GM12874 (cell line): ENCODE results near the gene XRCC1.

Source experiments
- CTCF ChIP-seq: IDR thresholded peaks from 2 replicates; pipeline ENCODE4 v1.5.1; 2011; ENCODE audit warnings: low read depth, mild to moderate bottlenecking, control low read depth, low read length, moderate library complexity; ENCODE audit not compliant: insufficient read depth

Gene XRCC1

GRCh38 chr19:43609872-43610271 lies 34.5 kb upstream of the XRCC1 start:
- no peak for TF ChIP-seq CTCF

DNA sequence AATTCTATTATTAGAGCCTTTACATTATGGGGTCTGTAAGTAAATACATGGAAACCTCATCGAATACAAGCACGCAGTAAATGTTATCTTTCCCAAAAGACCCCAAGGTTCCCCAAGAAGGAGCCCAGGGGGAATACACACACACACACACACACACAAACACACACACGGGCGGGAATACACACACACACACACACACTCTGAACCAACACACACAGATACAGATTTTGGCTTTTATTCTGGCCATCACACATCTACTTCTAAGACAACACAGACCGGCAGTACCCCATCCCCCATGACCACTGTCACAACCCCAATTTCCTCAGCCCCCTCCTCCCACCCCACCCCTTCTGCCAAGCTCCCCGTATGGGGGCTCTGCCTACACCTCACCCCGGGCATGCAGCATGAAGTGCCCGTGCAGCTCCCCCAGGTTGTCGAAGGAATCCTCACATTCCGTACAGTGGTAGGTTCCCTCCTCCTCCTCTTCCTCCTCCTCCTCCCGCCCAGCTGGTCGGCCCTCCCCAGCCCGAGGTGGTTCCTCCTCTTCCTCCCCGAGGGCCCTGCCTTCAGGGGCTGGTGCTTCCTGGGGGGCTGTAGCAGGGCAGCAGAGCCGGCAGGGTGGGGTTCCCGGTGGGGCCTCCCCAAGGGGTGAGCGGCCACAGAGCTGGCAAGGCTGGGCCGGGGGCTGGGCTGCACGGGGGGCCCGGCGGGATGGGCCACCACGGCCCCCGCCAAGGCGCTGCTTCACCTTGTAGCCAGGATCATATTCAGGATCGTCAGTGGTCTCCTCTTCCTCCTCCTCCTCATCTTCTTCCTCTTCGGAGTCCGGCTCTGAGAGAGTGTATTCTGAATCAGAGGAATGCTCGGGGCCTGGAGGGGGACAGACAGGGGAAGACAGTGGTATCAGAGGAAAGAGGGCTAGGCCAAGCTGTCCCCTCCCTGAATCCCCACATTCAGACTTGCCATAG lies 32.2 kb upstream of the XRCC1 start:
- TF ChIP-seq CTCF, result no peak

DNA sequence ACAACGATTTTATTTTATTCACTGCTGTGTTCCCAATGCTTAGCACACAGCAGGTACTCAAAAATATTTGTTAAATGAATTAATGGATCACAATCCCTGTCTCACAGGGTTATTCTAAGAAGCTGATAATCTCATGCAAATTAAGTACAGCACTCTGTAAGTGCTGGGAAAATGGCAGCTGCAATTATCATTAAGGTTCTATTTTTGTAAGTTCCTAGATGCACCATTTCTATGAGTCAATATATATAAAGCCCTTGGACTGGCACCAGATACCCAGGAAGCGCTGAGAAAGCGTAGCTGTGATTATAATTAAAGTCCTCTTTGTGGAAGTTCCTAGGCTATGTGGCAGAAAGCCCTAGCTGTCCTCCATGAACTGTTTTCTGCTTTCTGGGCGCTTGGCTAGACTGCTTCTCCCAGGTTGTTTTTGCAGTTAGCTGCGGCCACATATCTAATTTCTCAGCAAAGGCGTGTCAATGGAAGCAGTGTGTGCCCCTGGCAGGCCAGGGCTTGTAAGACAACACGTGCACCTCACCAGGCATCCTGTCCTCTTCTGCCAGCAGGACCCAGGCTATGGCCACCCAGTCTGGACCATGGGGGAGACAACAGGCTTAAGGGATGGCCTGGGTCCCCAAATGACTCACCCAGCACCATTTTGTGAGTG lies 31.4 kb upstream of the XRCC1 start:
- no peak for TF ChIP-seq CTCF

DNA sequence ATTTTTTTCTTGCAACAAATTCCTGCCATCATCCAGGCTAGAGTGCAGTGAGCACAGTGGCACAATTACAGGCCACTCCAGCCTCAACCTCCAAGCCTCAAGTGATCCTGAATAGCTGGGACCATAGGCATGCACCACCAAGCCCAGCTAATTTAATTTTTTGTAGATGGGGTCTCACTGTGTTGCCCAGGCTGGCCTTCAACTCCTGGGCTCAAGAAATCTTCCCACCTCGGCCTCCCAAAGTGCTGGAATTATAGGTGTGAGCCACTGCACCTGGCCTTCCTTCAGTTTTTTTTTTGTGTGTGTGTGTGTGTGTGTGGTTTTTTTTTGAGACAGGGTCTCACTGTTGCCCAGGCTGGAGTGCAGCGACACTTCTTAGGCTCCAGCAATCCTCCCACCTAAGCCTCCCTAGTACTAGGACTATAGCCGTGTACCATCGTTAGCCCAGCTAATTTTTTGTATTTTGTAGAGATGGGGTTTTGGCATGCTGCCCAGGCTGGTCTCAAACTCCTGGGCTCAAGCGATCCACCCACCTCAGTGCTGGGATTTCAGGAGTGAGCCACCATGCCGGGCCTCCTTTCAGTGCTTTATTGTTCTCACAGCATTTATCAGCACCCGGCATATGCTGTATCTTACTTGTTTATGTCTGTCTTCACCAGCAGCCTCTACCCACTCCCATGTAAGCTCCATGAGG lies 30.7 kb upstream of the XRCC1 start:
- no peak for TF ChIP-seq CTCF

DNA sequence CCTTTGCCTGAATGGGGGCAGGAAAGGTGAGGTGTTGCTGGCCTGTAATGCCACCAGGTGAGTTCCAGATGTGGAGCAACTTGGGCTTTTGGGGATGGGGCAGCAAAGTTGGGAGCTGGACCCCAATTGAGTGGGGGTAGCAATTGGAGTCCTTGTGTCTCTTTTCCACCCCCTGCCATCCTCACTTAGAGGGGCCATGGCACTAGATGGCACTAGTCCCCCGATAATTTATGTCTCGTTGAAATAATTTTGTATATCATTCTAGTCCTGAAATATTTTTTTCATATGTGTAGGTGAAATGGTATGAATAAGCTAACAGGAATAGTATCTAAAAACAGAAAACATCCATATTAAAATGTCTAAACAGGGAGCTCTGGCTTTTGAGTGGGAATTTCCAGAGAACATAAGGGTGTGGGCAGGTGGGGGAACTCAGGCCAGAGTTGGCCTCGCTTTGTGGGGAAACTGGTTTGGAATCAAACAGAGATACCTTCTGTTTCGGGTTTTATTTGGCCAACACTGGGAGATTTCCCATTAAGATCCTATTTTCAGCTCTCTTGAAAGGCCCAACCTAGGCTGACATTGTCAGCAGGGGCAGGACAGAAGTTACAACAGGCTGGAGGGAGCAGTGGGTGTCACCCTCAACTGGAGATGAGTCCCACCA lies 24.4 kb upstream of the XRCC1 start:
- no peak for TF ChIP-seq CTCF

- TF ChIP-seq CTCF, result no peak
Observed at GRCh38 chr19:43598445-43599240, 23.3 kb upstream of the XRCC1 start.
